Duodenal mucosa (tissue), 2 donors: ENCODE measurements around the gene ARID4B.
"Not testable (repeated sequence)": the region's sequence is repeated elsewhere in the genome, so short reads cannot be mapped to it uniquely, and the experiment has no call there.

Experiments used
- H3K27ac ChIP-seq: one replicate; pipeline ENCODE4 v1.7.0; 2013; ENCODE audit warnings: low read depth, low read length
- H3K27me3 ChIP-seq, 2 donors: one replicate each; pipeline ENCODE4 v1.7.0; 2013; ENCODE audit warnings: low read length in 2 of 2, control low read depth in 1 of 2; ENCODE audit not compliant: insufficient read depth in 2 of 2, control insufficient read depth in 1 of 2
- H3K36me3 ChIP-seq, 2 donors: one replicate each; pipeline ENCODE4 v1.7.0; 2013; ENCODE audit warnings: low read length in 2 of 2, control low read depth in 1 of 2; ENCODE audit not compliant: insufficient read depth in 2 of 2, control insufficient read depth in 1 of 2
- H3K4me1 ChIP-seq, 2 donors: one replicate each; pipeline ENCODE4 v1.7.0; 2013; ENCODE audit warnings: low read length in 2 of 2, control low read depth in 1 of 2; ENCODE audit not compliant: insufficient read depth in 2 of 2, control insufficient read depth in 1 of 2
- H3K4me3 ChIP-seq, 2 donors: one replicate each; pipeline ENCODE4 v1.7.0; 2013; ENCODE audit warnings: low read length in 2 of 2, low read depth in 1 of 2
- H3K9ac ChIP-seq, 2 donors: one replicate each; pipeline ENCODE4 v1.7.0; 2013; ENCODE audit warnings: low read length in 2 of 2, low read depth in 1 of 2
- H3K9me3 ChIP-seq, 2 donors: one replicate each; pipeline ENCODE4 v1.7.0; 2013; ENCODE audit warnings: low read length in 2 of 2, control low read depth in 1 of 2; ENCODE audit not compliant: control insufficient read depth in 1 of 2

ARID4B gene

GRCh38 chr1:235181561-235182245, 146.3 kb downstream of the ARID4B start:
- Histone ChIP-seq H3K27me3 (no peaks in the 10 kb centered on the region), H3K9me3 (no peaks in the 10 kb centered on the region), H3K9ac (no peak overlapping the region), H3K4me1 (no peaks in the 10 kb centered on the region), H3K4me3 (no peak overlapping the region), H3K36me3 (peaks cover 4 to 35% of the 10 kb centered on the region in 2 donors), H3K27ac (no peak overlapping the region)

GRCh38 chr1:235180916-235181460, 147.0 kb downstream of the ARID4B start:
- Histone ChIP-seq H3K27ac (no peak overlapping the region), H3K36me3 (peaks cover 4 to 40% of the 10 kb centered on the region in 2 donors), H3K9me3 (no peaks in the 10 kb centered on the region), H3K4me3 (no peak overlapping the region), H3K27me3 (no peaks in the 10 kb centered on the region), H3K4me1 (no peaks in the 10 kb centered on the region), H3K9ac (no peak overlapping the region)

GRCh38 chr1:235176486-235176885, 151.5 kb downstream of the ARID4B start:
- Histone ChIP-seq H3K27ac (no peak overlapping the region), H3K4me3 (no peak overlapping the region), H3K36me3 (peaks cover 4 to 59% of the 10 kb centered on the region in 2 donors), H3K27me3 (no peaks in the 10 kb centered on the region), H3K9me3 (no peaks in the 10 kb centered on the region), H3K9ac (no peak overlapping the region), H3K4me1 (no peaks in the 10 kb centered on the region)

DNA sequence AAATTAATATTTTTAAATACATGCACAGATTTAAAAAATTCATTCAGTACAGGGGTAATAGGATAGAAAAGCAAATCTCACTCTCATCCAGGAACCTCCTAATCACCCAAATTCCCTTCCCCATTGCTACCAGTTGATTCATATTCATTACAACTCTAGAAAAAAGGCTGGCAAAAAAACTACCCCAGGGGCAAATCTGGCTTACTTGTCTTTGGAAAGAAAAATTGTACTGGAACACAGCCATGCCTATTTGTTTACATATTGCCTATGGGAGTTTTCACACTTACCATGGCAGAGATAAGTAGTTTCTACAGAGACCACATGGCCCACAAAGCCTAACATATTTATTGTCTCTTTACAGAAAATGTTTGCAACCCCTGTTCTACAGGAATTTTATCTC, 158.0 kb downstream of the ARID4B start:
- H3K4me1 ChIP-seq = no peaks in the 10 kb centered on the region
- H3K9me3 ChIP-seq = no peaks in the 10 kb centered on the region
- no peaks in the 10 kb centered on the region for H3K27me3 ChIP-seq
- H3K27ac ChIP-seq = no peak overlapping the region
- no peak overlapping the region for H3K4me3 ChIP-seq
- H3K36me3 ChIP-seq = peaks cover 6 to 55% of the 10 kb centered on the region in 2 donors
- H3K9ac ChIP-seq = no peak overlapping the region

- Histone ChIP-seq H3K27me3 (no peaks in the 10 kb centered on the region), H3K36me3 (peaks cover 6 to 43% of the 10 kb centered on the region in 2 donors), H3K9ac (no peak overlapping the region), H3K27ac (no peak overlapping the region), H3K9me3 (no peaks in the 10 kb centered on the region), H3K4me3 (no peak overlapping the region), H3K4me1 (no peaks in the 10 kb centered on the region)
These were observed 159.6 kb downstream of the ARID4B start for GRCh38 chr1:235168375-235168774.

DNA sequence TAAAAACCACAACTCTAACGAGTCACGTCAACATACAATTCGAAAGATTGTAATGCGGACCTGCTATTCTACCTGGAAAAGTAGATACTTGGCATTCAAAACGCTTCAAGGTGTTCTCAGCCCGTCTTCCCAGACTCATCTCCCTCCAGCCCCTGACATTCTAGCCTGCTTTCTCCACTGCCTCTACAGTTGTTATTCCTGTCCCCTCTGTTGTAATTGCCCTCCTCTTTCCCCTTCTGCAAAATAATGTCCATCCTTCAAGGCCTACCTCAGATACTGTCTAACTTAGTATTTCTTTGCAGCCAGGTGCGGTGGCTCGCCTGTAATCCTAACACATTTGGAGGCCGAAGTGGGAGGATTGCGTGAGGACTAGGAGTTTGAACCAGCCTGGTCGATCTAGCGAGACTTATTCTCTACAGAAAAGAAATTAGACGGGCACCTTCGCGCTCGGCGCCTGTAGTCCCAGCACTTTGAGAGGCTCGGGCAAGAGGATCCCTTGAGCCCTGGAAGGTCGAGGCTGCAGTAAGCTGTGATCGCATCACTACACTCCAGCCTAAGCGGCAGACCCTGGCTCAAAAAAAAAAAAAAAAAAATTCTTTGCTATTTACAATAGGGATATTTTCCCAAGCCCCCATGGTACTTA, 166.2 kb downstream of the ARID4B start:
- H3K27ac ChIP-seq = peak overlapping the region; percentile 71
- H3K4me3 ChIP-seq = peak overlapping the region; percentile 87 to 99
- peaks cover 3 to 22% of the 10 kb centered on the region in 2 donors for H3K36me3 ChIP-seq
- peak overlapping the region; percentile 91 to 95 for H3K9ac ChIP-seq
- H3K9me3 ChIP-seq = no peaks in the 10 kb centered on the region
- H3K27me3 ChIP-seq = no peaks in the 10 kb centered on the region
- H3K4me1 ChIP-seq = peaks cover 18 to 26% of the 10 kb centered on the region in 2 donors

- no peaks in the 10 kb centered on the region for H3K9me3 ChIP-seq
- peaks cover 25 to 30% of the 10 kb centered on the region in 2 donors for H3K4me1 ChIP-seq
- peak within 1 kb of the TSS; percentile 87 for H3K27ac ChIP-seq
- peak within 1 kb of the TSS; percentile 87 to 99 for H3K4me3 ChIP-seq
- H3K27me3 ChIP-seq = no peaks in the 10 kb centered on the region
- peaks cover 3 to 28% of the 10 kb centered on the region in 2 donors for H3K36me3 ChIP-seq
- H3K9ac ChIP-seq = peak within 1 kb of the TSS; percentile 91 to 95
These were observed 166.9 kb downstream of the ARID4B start, which contains the start of gene RBM34 for GRCh38 chr1:235160957-235161684. RBM34 (minus strand) TSS chr1:235161250; CDS start chr1:235161226, 24 bp downstream.

DNA sequence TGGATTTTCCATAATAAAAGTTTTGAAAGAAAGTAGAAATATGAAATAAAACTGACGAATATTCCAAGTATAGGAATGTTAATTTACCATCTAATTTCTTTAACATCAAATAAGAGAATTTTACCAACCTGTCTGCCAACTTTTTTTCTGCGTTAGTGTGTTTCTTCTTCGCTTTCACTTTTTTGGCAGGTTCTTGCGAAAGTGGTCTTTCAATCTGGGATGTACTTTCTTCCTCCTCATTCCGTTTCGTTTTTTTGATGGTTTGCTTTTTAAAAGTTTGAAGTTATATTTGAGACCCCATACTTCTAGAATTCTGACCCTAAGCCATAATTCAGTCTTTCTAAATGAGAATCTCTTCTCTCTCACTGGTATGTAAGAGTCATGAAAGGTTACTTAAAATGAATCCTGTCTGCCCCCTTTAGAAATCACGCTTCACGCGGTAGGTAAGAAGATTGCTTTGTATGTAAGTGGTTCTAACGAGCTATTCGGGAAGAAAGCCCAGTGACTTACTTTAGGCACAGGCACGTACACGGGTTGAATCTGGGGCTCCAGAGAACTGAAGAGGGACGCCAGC, 167.5 kb downstream of the ARID4B start:
- Histone ChIP-seq H3K27ac (peak overlapping the region; percentile 87), H3K27me3 (no peaks in the 10 kb centered on the region), H3K9ac (peak overlapping the region; percentile 91 to 95)

DNA sequence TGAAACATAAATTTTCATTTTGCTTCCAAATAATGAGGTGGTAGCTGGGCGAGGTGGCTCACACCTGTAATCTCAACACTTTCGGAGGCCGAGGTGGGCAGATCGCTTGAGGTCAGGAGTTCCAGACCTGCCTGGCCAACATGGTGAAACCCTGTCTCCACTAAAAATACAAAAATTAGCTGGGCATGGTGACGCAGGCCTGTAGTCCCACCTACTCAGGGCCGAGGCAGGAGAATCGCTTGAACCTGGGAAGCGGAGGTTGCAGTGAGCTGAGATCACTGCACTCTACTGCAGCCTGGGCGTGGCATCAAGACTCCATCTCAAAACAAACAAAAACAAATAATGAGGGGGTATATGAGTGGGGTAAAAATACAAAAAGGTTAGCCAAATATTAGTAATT, 168.0 kb downstream of the ARID4B start:
- H3K9ac ChIP-seq = peak overlapping the region; percentile 91 to 95
- not testable (repeated sequence) for H3K9me3 ChIP-seq, H3K27ac ChIP-seq, H3K27me3 ChIP-seq
- H3K4me3 ChIP-seq = peak overlapping the region; percentile 87 to 99
- peaks cover 27 to 30% of the 10 kb centered on the region in 2 donors for H3K4me1 ChIP-seq
- peaks cover 3 to 32% of the 10 kb centered on the region in 2 donors for H3K36me3 ChIP-seq

More for the DNA sequence above, 167.5 kb downstream of the ARID4B start:
- Histone ChIP-seq H3K4me3 (peak overlapping the region; percentile 87 to 99), H3K4me1 (peaks cover 27 to 30% of the 10 kb centered on the region in 2 donors), H3K9me3 (no peaks in the 10 kb centered on the region), H3K36me3 (peaks cover 3 to 31% of the 10 kb centered on the region in 2 donors)
